IPS-18c (cell line): ENCODE measurements around the gene TDRD5.
A peak's percentile ranks its signal among the peaks of the same experiment; 100 is the strongest.

ENCODE experiments used
- H3K4me3 ChIP-seq: 2 replicates; pipeline ENCODE4 v1.7.0; 2013; ENCODE audit warnings: low read depth, mild to moderate bottlenecking, low read length, moderate library complexity; ENCODE audit not compliant: insufficient read depth
- H3K9me3 ChIP-seq: one replicate; pipeline ENCODE4 v1.6.1; 2013; ENCODE audit warnings: mild to moderate bottlenecking, low read length, moderate library complexity; ENCODE audit not compliant: control insufficient read depth, insufficient read depth

Gene TDRD5

GRCh38 chr1:179591592-179592580, at the start of gene TDRD5:
Gene TDRD5, plus strand, starts transcription at chr1:179591832. Its CDS starts 784 bp downstream, at chr1:179592616.
- Histone ChIP-seq H3K9me3 (no peaks in the 10 kb centered on the region), H3K4me3 (no peak within 1 kb of the TSS)

GRCh38 chr1:179545321-179545720, 46.3 kb upstream of the TDRD5 start:
- H3K9me3 ChIP-seq, result peaks cover 2% of the 10 kb centered on the region
- H3K4me3 ChIP-seq, result no peak overlapping the region

- Histone ChIP-seq H3K4me3 (no peak overlapping the region), H3K9me3 (peaks cover 2% of the 10 kb centered on the region)
These were observed 44.6 kb upstream of the TDRD5 start for GRCh38 chr1:179547021-179547535.

GRCh38 chr1:179548666-179549367, 42.8 kb upstream of the TDRD5 start:
- Histone ChIP-seq H3K9me3 (peaks cover 1% of the 10 kb centered on the region), H3K4me3 (no peak overlapping the region)

GRCh38 chr1:179549368-179549700, 42.3 kb upstream of the TDRD5 start:
- no peak overlapping the region for H3K4me3 ChIP-seq
- no peaks in the 10 kb centered on the region for H3K9me3 ChIP-seq

- Histone ChIP-seq H3K4me3 (no peak overlapping the region), H3K9me3 (no peaks in the 10 kb centered on the region)
These were observed 40.6 kb upstream of the TDRD5 start for GRCh38 chr1:179550746-179551682.

GRCh38 chr1:179554427-179554826, 37.2 kb upstream of the TDRD5 start:
- H3K9me3 ChIP-seq, result no peaks in the 10 kb centered on the region

GRCh38 chr1:179558078-179558477, 33.6 kb upstream of the TDRD5 start:
- no peaks in the 10 kb centered on the region for H3K9me3 ChIP-seq
- no peak overlapping the region for H3K4me3 ChIP-seq

More at GRCh38 chr1:179554427-179554826, 37.2 kb upstream of the TDRD5 start:
- no peak overlapping the region for H3K4me3 ChIP-seq

GRCh38 chr1:179575497-179576314, 15.9 kb upstream of the TDRD5 start, which contains the start of gene NPHS2:
Gene NPHS2, minus strand, starts transcription at chr1:179575948. Its CDS starts 84 bp downstream, at chr1:179575864.
- H3K9me3 ChIP-seq, result peaks cover 3% of the 10 kb centered on the region
- peak within 1 kb of the TSS; percentile 50 for H3K4me3 ChIP-seq

- Histone ChIP-seq H3K4me3 (no peak overlapping the region), H3K9me3 (peaks cover 3% of the 10 kb centered on the region)
These were observed 15.1 kb upstream of the TDRD5 start for GRCh38 chr1:179576509-179576908.

- no peak overlapping the region for H3K4me3 ChIP-seq
These were observed 7.8 kb upstream of the TDRD5 start for GRCh38 chr1:179583771-179584320.

GRCh38 chr1:179586107-179586823, 5.4 kb upstream of the TDRD5 start:
- H3K9me3 ChIP-seq, result peaks cover 2% of the 10 kb centered on the region
- H3K4me3 ChIP-seq, result peak overlapping the region; percentile 49

More at GRCh38 chr1:179583771-179584320, 7.8 kb upstream of the TDRD5 start:
- H3K9me3 ChIP-seq, result peaks cover 2% of the 10 kb centered on the region

GRCh38 chr1:179587336-179587735, 4.3 kb upstream of the TDRD5 start:
- peaks cover 2% of the 10 kb centered on the region for H3K9me3 ChIP-seq
- no peak overlapping the region for H3K4me3 ChIP-seq

GRCh38 chr1:179588425-179589024, 3.1 kb upstream of the TDRD5 start:
- Histone ChIP-seq H3K9me3 (peaks cover 2% of the 10 kb centered on the region), H3K4me3 (no peak overlapping the region)

GRCh38 chr1:179589509-179589908, 2.1 kb upstream of the TDRD5 start:
- Histone ChIP-seq H3K9me3 (peaks cover 2% of the 10 kb centered on the region), H3K4me3 (no peak overlapping the region)
